Adrenal gland (tissue), 12 donors: ENCODE measurements around the gene RNF220. TPM values are rescaled to one million over a fixed set of nuclear protein-coding genes. Genes with fewer than 3 reads are reported as not detected.
A peak's percentile ranks its signal among the peaks of the same experiment; 100 is the strongest.

Experiments used
- DNase-seq, 7 donors: peaks; one replicate each; pipeline ENCODE4 v3.0.0-alpha.2; 2019 to 2020
- H3K27ac ChIP-seq, 5 donors: fragments of 200-600 bp; sonication (generic) in 4 of 5; 1 replicate in 3 of 5; 2 replicates in 2 of 5; pipeline versions ENCODE4 v1.5.1 to v1.8.0; 2016 to 2020; ENCODE audit warnings: mild to moderate bottlenecking in 1 of 5
- H3K27me3 ChIP-seq: fragments of 200-600 bp; 2 replicates; pipeline ENCODE4 v1.8.0; 2021
- H3K36me3 ChIP-seq, 2 donors: fragments of 200-600 bp; replicated peaks in 1 of 2; 1 replicate in 1 of 2; 2 replicates in 1 of 2; pipeline versions ENCODE4 v1.5.1 to v1.8.0; 2018 to 2022
- H3K4me1 ChIP-seq, 2 donors: fragments of 200-600 bp; replicated peaks in 1 of 2; 1 replicate in 1 of 2; 2 replicates in 1 of 2; pipeline versions ENCODE4 v1.5.1 to v1.8.0; 2018 to 2021
- H3K4me3 ChIP-seq, 4 donors: fragments of 200-600 bp; sonication (generic) in 3 of 4; one replicate each; pipeline ENCODE4 v1.5.1; 2016 to 2018
- H3K9me3 ChIP-seq, 3 donors: fragments of 200-600 bp; sonication (generic) in 1 of 3; replicated peaks in 1 of 3; 1 replicate in 2 of 3; 2 replicates in 1 of 3; pipeline versions ENCODE4 v1.5.1 to v1.8.0; 2016 to 2021
- POLR2A ChIP-seq, 2 donors: fragments of 450-650 bp; IDR thresholded peaks; one replicate each; pipeline ENCODE4 v1.6.1; 2017; ENCODE audit warnings: antibody characterized with exemption in 2 of 2, mild to moderate bottlenecking in 2 of 2, moderate library complexity in 1 of 2
- WGBS, 4 donors: extraction: QIAGEN DNeasy Blood & Tissue Kit in 2 of 4; methylation state at CpG; one replicate each; pipeline versions ENCODE4 v1.1.5 to v1.1.7; 2013 to 2017; 5-methylcytosine and 5-hydroxymethylcytosine counted together
- intact Hi-C, 2 donors: fragments of 100-400 bp; cut with DNase I; formaldehyde crosslinking; loops; one replicate each; pipeline versions ENCODE4 v1.14.1 to v1.15.0; 2022 to 2023
- polyA plus RNA-seq, 3 donors: library from polyadenylated mRNA; stranded (reverse); fragments of 200-250 nt in 2 of 3; fragments of 350-450 nt in 1 of 3; fragmentation: Illumina TruSeq in 1 of 3; extraction: RNeasy Lipid Tissue Mini Kit (QIAGEN cat#74804) in 1 of 3; gene quantifications; one replicate each; pipeline ENCODE4 v1.2.3, GENCODE V29; 2013 to 2014
- total RNA-seq, 9 donors: library from RNA; depleted of rRNA in 4 of 9; stranded (reverse); fragments of >200 nt in 4 of 9; fragments of 120-200 nt in 1 of 9; fragmentation: NEBNext Ultra II Directional in 1 of 9; extraction: Animal tissue kit (Norgen Biotek cat#: 25700) in 1 of 9; gene quantifications; one replicate each; pipeline versions ENCODE4 v1.1.0 to v1.2.4, GENCODE V29; 2013 to 2023
- TF ChIP-seq, protein P1 (sequence below), 6 experiments: fragments of 450-650 bp in 4 of 6; fragments of 200-600 bp in 2 of 6; sonication (generic) in 1 of 6; IDR thresholded peaks; 1 replicate in 5 of 6; 2 replicates in 1 of 6; pipeline versions ENCODE4 v1.5.1 to v1.8.0; 2016 to 2021; ENCODE audit warnings: antibody characterized with exemption in 6 of 6, mild to moderate bottlenecking in 2 of 6, moderate library complexity in 1 of 6
- donor health status: healthy with polysubstance abuse.
- donor health status: Bipolar disorder and iron deficiency.
- donor health status: DM: yes; HTN: yes; CAD: no.
- donor health status: DM: no; HTN: no; CAD: no.
- donor health status: DM: no; HTN: no; CAD: no.
- donor health status: DM: yes; HTN: yes; CAD: no.

The RNF220 gene
- total and polyA plus RNA-seq, 12 donors = 36.3 to 150 (median 66.5) TPM

DNA sequence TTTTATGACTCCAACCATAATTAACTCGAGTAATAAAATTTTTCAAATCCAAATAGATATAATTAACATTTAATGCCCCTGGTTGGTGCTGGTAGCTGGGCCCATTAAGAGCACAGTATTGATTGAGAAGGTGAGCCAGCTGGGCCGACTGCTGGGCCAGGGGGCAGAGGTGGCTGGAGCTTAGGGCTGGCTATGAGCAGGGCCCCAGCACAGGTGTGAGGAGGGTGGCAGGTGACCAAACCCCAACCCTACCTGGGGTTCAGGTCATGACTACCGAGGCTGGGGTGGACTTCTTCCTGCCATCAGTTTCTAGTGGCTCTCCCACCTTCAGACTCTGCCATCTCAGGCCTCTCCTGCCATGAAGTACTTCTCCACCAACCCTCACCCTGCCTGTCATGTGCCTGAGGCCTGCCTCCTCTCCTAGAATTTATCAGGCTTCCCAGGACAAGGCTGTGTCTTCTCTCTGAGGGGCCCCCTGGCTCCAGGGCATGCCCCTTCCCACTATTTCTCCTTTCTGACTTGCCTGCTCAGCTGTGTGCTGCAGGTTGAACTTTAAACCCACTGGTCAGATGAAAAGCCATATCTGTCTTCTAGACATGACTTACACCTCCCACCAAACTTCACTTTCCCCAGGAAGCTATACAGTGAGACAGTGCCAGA is 183.6 kb downstream of the RNF220 start:
- H3K27me3 ChIP-seq = peaks cover 22% of the 10 kb centered on the region
- H3K4me1 ChIP-seq = no peaks in the 10 kb centered on the region
- H3K9me3 ChIP-seq = no peaks in the 10 kb centered on the region
- TF ChIP-seq, protein P1, sequence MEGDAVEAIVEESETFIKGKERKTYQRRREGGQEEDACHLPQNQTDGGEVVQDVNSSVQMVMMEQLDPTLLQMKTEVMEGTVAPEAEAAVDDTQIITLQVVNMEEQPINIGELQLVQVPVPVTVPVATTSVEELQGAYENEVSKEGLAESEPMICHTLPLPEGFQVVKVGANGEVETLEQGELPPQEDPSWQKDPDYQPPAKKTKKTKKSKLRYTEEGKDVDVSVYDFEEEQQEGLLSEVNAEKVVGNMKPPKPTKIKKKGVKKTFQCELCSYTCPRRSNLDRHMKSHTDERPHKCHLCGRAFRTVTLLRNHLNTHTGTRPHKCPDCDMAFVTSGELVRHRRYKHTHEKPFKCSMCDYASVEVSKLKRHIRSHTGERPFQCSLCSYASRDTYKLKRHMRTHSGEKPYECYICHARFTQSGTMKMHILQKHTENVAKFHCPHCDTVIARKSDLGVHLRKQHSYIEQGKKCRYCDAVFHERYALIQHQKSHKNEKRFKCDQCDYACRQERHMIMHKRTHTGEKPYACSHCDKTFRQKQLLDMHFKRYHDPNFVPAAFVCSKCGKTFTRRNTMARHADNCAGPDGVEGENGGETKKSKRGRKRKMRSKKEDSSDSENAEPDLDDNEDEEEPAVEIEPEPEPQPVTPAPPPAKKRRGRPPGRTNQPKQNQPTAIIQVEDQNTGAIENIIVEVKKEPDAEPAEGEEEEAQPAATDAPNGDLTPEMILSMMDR (IDR thresholded peaks at IDR 0.05) = no peak
- TF ChIP-seq POLR2A (IDR thresholded peaks at IDR 0.05) = no peak
- H3K36me3 ChIP-seq = no peaks in the 10 kb centered on the region
- H3K27ac ChIP-seq = no peak overlapping the region
- no peak overlapping the region for H3K4me3 ChIP-seq
- intact Hi-C loops = no loop called here
- DNase-seq = no peak
- 64 to 88% (median 75%) methylated on average over 2 to 3 of the region's 3 CpGs for whole genome bisulfite sequencing, 4 donors

DNA sequence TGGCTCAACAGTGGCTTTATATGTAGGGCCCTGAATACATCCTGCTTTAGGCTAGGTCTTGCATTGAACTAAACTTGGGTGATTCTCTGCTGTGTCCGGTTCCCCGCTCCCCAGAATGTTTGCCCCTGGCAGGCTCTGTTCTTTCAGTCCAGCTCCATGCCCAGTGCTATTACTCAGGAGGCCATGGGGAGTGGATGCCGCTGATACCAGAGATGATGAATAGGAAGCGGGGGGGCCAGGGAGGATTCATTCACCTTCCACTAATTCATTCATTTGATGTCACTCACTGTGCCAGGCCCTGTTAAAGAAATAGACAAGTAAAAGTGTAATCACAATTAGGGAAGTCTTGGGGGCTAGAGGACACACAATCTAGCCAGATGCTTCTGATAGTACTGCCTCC is 185.4 kb downstream of the RNF220 start:
- Histone ChIP-seq H3K36me3 (no peaks in the 10 kb centered on the region), H3K4me1 (no peaks in the 10 kb centered on the region), H3K27ac (no peak overlapping the region), H3K4me3 (no peak overlapping the region), H3K9me3 (no peaks in the 10 kb centered on the region), H3K27me3 (peaks cover 12% of the 10 kb centered on the region)
- intact Hi-C loops = loop anchor here (5.0 to 10.0 kb wide), 2 partner anchors 366 to 373 kb away; no protein-coding TSS in a partner anchor
- no peak for TF ChIP-seq POLR2A (IDR thresholded peaks at IDR 0.05)
- TF ChIP-seq, protein P1 (IDR thresholded peaks at IDR 0.05) = no peak
- DNase-seq = peak in 5 of 7 donors; percentile 28 to 55 (median 37)
- 48 to 61% (median 54%) methylated on average over 4 of the region's 4 CpGs for WGBS, 4 donors

DNA sequence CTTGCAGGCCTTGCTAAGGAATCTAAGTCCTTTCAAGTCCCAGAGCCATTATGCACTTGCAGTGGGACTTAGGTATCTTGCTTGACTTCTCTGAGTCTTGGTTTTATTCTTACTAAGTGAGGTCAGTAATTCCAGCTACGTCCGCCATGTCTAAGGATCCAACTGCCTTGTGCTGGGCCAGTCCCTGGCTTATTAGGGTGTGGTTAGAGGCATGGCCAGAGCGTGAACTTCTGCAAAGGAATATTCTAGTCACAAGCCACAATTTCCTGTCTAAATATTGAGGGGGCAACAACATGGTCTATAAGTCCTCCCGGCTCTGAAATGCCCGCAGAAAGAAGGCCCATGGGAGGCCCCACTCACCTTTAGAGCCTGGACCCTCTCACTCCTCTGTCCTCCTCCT is 186.3 kb downstream of the RNF220 start:
- H3K4me1 ChIP-seq = no peaks in the 10 kb centered on the region
- no peak for DNase-seq
- intact Hi-C loops = loop anchor here (5.0 to 10.0 kb wide), 2 partner anchors 367 to 374 kb away; no protein-coding TSS in a partner anchor

More for the DNA sequence above, 186.3 kb downstream of the RNF220 start:
- peaks cover 8% of the 10 kb centered on the region for H3K27me3 ChIP-seq
- no peaks in the 10 kb centered on the region for H3K36me3 ChIP-seq
- no peak overlapping the region for H3K4me3 ChIP-seq
- TF ChIP-seq, protein P1 (IDR thresholded peaks at IDR 0.05) = no peak
- TF ChIP-seq POLR2A (IDR thresholded peaks at IDR 0.05) = no peak
- 79 to 89% (median 85%) methylated on average over 5 of the region's 5 CpGs for WGBS, 4 donors
- no peaks in the 10 kb centered on the region for H3K9me3 ChIP-seq
- no peak overlapping the region for H3K27ac ChIP-seq
